MM.1S (cell line): ENCODE data around the gene ARHGEF26.

Experiments used
- CTCF ChIP-seq: fragments of 300-600 bp; sonication (generic); IDR thresholded peaks from 2 replicates; pipeline ENCODE4 v1.5.1; 2016; ENCODE audit warnings: antibody characterized with exemption, low read length, mixed read lengths
- EZH2 ChIP-seq: fragments of 300-600 bp; sonication (generic); optimal IDR thresholded peaks from 2 replicates; pipeline ENCODE3; 2017; ENCODE audit warnings: low read depth, mild to moderate bottlenecking, antibody characterized with exemption, low read length, mixed read lengths

DNA sequence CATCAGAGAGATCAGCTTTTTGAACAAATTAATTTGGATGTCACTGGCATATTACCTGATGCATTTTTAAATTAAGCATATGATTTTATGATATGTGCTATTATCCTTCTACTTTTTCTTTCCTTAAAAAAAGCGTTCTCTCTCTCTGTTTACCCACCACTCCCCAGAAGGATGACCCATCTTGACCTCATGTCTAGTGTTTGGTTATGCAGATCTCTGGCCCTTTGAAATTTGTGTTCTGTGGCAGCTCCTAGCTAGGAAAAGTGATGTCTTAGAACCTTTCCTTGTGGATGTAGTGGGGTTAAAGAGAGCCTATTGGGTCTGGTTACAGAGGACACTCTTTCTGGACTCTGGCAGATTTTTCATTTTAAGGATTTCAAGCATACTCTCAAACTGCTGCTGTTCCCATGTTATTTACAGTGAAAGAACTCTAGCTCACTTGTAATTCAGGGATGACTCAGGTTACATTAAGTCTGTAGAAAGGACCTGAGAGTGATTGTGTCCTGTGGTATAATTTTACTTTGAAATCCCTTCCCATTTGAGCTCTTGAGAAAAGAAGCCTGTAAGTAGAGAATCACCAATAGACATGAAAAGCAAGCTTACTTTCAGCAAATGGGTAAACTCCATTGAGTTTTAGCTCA, 23.8 kb downstream of the ARHGEF26 start:
- TF ChIP-seq CTCF, result no peak
- no peak for TF ChIP-seq EZH2
